KMS-11 (cell line): Measurements from ENCODE around the gene ADGRD1.

ENCODE experiments used
- H2AFZ ChIP-seq: fragments of 200-600 bp; sonication (generic); 2 replicates; pipeline ENCODE4 v1.6.1; 2016; ENCODE audit warnings: antibody characterized with exemption, mixed run types, low read depth
- H3K27ac ChIP-seq: fragments of 200-600 bp; sonication (generic); 2 replicates; pipeline ENCODE4 v1.6.1; 2016; ENCODE audit warnings: mild to moderate bottlenecking, mixed run types
- H3K27me3 ChIP-seq: fragments of 200-600 bp; sonication (generic); 2 replicates; pipeline ENCODE4 v1.6.1; 2017; ENCODE audit warnings: mild to moderate bottlenecking, low read depth, mixed run types, moderate library complexity; ENCODE audit not compliant: insufficient read depth
- H3K36me3 ChIP-seq: fragments of 200-600 bp; sonication (generic); 2 replicates; pipeline ENCODE4 v1.6.1; 2017; ENCODE audit warnings: mild to moderate bottlenecking, mixed run types; ENCODE audit not compliant: insufficient read depth
- H3K4me1 ChIP-seq: fragments of 200-600 bp; sonication (generic); 2 replicates; pipeline ENCODE4 v1.6.1; 2016; ENCODE audit warnings: mild to moderate bottlenecking, low read depth, mixed run types; ENCODE audit not compliant: poor library complexity, severe bottlenecking
- H3K4me2 ChIP-seq: fragments of 200-600 bp; sonication (generic); 2 replicates; pipeline ENCODE4 v1.7.0; 2016; ENCODE audit warnings: mild to moderate bottlenecking, mixed run types
- H3K4me3 ChIP-seq: fragments of 200-600 bp; sonication (generic); IDR thresholded peaks from 2 replicates; pipeline ENCODE4 v1.6.1; 2017; ENCODE audit warnings: low read depth, low read length, mixed read lengths; ENCODE audit not compliant: insufficient read depth
- H3K79me2 ChIP-seq: fragments of 200-600 bp; sonication (generic); 2 replicates; pipeline ENCODE4 v1.6.1; 2016; ENCODE audit warnings: low read depth, mixed run types; ENCODE audit not compliant: insufficient read depth
- H3K9ac ChIP-seq: fragments of 200-600 bp; sonication (generic); 2 replicates; pipeline ENCODE4 v1.6.1; 2016; ENCODE audit warnings: mild to moderate bottlenecking, mixed run types
- H4K20me1 ChIP-seq: fragments of 200-600 bp; sonication (generic); 2 replicates; pipeline ENCODE4 v1.6.1; 2016; ENCODE audit warnings: mild to moderate bottlenecking, mixed run types; ENCODE audit not compliant: insufficient read depth
- TF ChIP-seq, protein P1 (sequence below): fragments of 200-600 bp; sonication (generic); conservative IDR thresholded peaks from 2 replicates; pipeline ENCODE4 v1.6.1; 2017; ENCODE audit warnings: low read depth, mild to moderate bottlenecking, antibody characterized with exemption, low read length, moderate library complexity, mixed read lengths

ADGRD1 gene

DNA sequence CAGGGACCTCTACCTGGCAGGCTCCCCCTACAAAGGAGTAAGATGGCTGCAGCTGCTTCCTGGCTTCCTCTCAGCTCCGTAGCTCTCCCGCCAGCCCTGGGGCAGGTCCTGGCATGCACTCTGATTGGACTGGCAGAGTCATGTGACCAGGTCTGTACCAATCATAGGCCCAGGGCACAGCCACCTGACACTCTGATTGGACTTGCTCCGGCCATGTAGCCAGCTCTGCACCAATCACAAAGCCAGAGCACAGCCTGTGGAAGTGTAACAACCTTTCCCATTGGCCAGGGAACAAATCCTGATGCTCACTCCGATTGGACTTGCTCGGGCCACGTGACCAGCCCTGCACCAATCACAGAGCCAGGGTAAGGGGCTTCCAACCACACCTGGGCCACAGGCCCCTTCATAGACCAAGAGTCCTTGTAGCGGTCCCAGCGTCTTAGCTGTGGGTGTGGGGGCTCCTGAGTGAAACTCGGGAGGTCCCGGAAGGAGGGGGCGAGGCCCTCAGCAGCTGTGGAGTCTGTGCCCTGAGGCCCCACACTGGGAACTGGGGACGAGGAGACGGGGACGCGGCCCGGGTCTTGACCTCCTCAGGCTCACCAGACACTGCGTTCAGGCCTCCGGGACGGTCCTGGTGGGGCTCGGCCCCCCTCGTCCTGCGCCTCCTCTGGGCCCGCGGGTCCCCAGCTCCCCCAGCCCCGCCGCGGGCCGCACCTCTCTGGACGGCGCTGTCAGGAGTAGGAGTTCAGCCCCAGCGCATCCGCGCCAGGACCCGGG lies 210.6 kb downstream of the ADGRD1 start:
- no peak overlapping the region for H3K9ac ChIP-seq
- H3K4me3 ChIP-seq, result no peak overlapping the region

DNA sequence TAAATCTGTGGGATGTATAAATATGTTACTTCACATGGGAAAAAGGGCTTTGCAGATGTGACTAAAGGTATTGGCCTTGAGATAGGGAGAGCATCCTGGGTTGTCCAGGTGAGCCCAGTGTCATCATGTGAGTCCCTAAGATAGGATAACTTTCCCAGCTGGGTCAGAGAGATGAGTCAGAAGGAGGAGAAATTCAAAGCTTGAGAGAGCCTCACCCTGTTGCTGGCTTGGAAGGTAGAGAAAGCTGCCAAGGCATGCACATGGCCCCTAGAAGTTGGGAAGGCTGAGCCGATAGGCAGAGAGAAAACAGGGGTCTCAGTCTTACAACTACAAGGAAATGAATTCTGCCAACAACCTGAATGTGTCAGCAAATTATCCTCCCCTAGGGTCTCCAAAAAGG lies 213.0 kb downstream of the ADGRD1 start:
- H2AFZ ChIP-seq, result no peak overlapping the region
- no peak overlapping the region for H3K27ac ChIP-seq
- TF ChIP-seq, protein P1, sequence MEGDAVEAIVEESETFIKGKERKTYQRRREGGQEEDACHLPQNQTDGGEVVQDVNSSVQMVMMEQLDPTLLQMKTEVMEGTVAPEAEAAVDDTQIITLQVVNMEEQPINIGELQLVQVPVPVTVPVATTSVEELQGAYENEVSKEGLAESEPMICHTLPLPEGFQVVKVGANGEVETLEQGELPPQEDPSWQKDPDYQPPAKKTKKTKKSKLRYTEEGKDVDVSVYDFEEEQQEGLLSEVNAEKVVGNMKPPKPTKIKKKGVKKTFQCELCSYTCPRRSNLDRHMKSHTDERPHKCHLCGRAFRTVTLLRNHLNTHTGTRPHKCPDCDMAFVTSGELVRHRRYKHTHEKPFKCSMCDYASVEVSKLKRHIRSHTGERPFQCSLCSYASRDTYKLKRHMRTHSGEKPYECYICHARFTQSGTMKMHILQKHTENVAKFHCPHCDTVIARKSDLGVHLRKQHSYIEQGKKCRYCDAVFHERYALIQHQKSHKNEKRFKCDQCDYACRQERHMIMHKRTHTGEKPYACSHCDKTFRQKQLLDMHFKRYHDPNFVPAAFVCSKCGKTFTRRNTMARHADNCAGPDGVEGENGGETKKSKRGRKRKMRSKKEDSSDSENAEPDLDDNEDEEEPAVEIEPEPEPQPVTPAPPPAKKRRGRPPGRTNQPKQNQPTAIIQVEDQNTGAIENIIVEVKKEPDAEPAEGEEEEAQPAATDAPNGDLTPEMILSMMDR, result no peak
- H3K9ac ChIP-seq, result no peak overlapping the region
- H3K27me3 ChIP-seq, result no peaks in the 10 kb centered on the region
- no peaks in the 10 kb centered on the region for H3K79me2 ChIP-seq
- no peaks in the 10 kb centered on the region for H4K20me1 ChIP-seq
- no peaks in the 10 kb centered on the region for H3K36me3 ChIP-seq
- no peaks in the 10 kb centered on the region for H3K4me1 ChIP-seq
- no peak overlapping the region for H3K4me3 ChIP-seq
- no peak overlapping the region for H3K4me2 ChIP-seq

More for the DNA sequence above, 210.6 kb downstream of the ADGRD1 start:
- TF ChIP-seq, protein P1, result no peak
- Histone ChIP-seq H2AFZ (no peak overlapping the region), H3K27ac (no peak overlapping the region), H3K27me3 (no peaks in the 10 kb centered on the region), H3K36me3 (no peaks in the 10 kb centered on the region), H3K4me1 (no peaks in the 10 kb centered on the region), H4K20me1 (no peaks in the 10 kb centered on the region), H3K4me2 (no peak overlapping the region), H3K79me2 (no peaks in the 10 kb centered on the region)

DNA sequence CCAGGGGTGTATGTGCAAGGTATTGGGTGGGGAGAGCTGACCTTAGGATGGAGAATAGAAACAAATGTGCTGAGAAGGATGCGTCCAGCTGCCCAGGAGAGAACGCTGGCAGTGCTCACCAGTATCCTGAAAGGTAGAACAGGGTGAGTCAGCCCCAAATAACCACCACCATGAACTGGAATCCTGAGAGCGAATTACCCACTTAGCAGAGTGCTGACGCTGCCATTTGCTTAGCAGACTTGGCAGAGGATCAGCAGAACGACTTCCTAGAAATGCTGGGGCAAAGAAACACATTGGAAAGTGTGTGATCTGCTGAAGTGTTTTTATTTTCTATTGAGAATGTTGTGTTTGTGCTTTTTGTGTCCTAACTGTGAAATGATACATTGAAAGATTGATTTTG lies 213.6 kb downstream of the ADGRD1 start:
- TF ChIP-seq, protein P1, result no peak
- Histone ChIP-seq H3K79me2 (no peaks in the 10 kb centered on the region), H3K4me2 (no peak overlapping the region), H3K27me3 (no peaks in the 10 kb centered on the region), H2AFZ (no peak overlapping the region), H3K9ac (no peak overlapping the region), H3K36me3 (no peaks in the 10 kb centered on the region), H3K4me3 (no peak overlapping the region), H3K4me1 (no peaks in the 10 kb centered on the region), H4K20me1 (no peaks in the 10 kb centered on the region), H3K27ac (no peak overlapping the region)

DNA sequence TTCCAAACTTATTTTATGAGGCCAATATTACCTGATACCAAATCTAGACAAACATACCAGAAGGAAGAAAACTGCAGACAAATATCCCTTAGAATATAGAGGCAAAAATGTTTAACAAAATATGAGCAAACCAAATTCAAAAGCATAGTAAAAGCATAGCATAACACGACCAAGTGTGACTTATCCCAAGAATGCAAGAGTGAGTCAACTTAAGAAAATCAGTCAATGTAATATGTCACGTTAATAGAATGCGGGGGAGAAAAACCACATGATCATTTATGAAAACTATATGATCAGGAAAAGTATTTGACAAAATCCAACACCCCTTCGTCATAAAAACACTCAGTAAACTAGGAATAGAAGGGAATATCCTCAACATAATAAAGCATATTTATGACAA lies 217.3 kb downstream of the ADGRD1 start:
- no peak overlapping the region for H3K4me2 ChIP-seq
- no peak overlapping the region for H3K9ac ChIP-seq
- no peak overlapping the region for H3K4me3 ChIP-seq
- H3K27me3 ChIP-seq, result no peaks in the 10 kb centered on the region
- H4K20me1 ChIP-seq, result no peaks in the 10 kb centered on the region
- H3K79me2 ChIP-seq, result no peaks in the 10 kb centered on the region
- no peaks in the 10 kb centered on the region for H3K36me3 ChIP-seq
- H3K4me1 ChIP-seq, result no peaks in the 10 kb centered on the region
- no peak overlapping the region for H2AFZ ChIP-seq
- no peak overlapping the region for H3K27ac ChIP-seq
- TF ChIP-seq, protein P1, result no peak
